K562 (cell line): ENCODE results near the gene TXNRD1. TPM values are rescaled to one million over a fixed set of nuclear protein-coding genes. Genes with fewer than 3 reads are reported as not detected.

Source experiments
- CHD1 ChIP-seq: fragments of 200-600 bp; sonication (generic); IDR thresholded peaks from one replicate; pipeline ENCODE4 v1.6.1; 2012; ENCODE audit warnings: mild to moderate bottlenecking, moderate library complexity, low read length, inconsistent platforms
- E2F8 ChIP-seq: fragments of 450-650 bp; IDR thresholded peaks from 2 replicates; pipeline ENCODE4 v1.7.1; 2018; ENCODE audit warnings: mild to moderate bottlenecking, low read depth; ENCODE audit not compliant: partially characterized antibody
- RBM15 ChIP-seq: fragments of 200-400 bp; formaldehyde crosslinking; IDR thresholded peaks from 2 replicates; pipeline ENCODE4 v1.6.1; 2018; ENCODE audit warnings: mild to moderate bottlenecking, low read length, moderate library complexity; ENCODE audit not compliant: insufficient read depth
- SUPT5H ChIP-seq: fragments of 450-650 bp; IDR thresholded peaks from 2 replicates; pipeline ENCODE4 v1.6.1; 2016
- U2AF1 ChIP-seq: fragments of 200-400 bp; formaldehyde crosslinking; optimal IDR thresholded peaks from 2 replicates; pipeline ENCODE3; 2017; ENCODE audit warnings: mild to moderate bottlenecking, low read depth, low read length, moderate library complexity
- polyA plus RNA-seq, 8 experiments: library from polyadenylated mRNA; depleted of rRNA in 4 of 8; stranded (reverse) in 5 of 8; unstranded in 3 of 8; fragments of >200 nt; fragmentation: Nextera tagmentation in 2 of 8; fragmentation: Illumina TruSeq in 1 of 8; extraction: Ambion mirVana in 2 of 8; extraction: Trizol in 1 of 8; gene quantifications; 2 replicates each; pipeline versions ENCODE4 v1.2.1 to v1.2.3, GENCODE V29; 2011 to 2014; ENCODE audit warnings: inconsistent platforms in 1 of 8, missing spikeins in 1 of 8
- total RNA-seq, 7 experiments: library from RNA; depleted of rRNA in 6 of 7; stranded (reverse); fragments of >200 nt in 6 of 7; fragmentation: Illumina TruSeq in 2 of 7; extraction: Trizol in 2 of 7; gene quantifications; 2 replicates each; pipeline versions ENCODE4 v1.2.1 to v1.2.3, GENCODE V29; 2011 to 2021; ENCODE audit warnings: low replicate concordance in 1 of 7
- TF ChIP-seq, protein P1 (sequence below): fragments of 450-650 bp; formaldehyde crosslinking; conservative IDR thresholded peaks from 2 replicates; pipeline ENCODE4 v1.4.0; 2022; ENCODE audit warnings: mild to moderate bottlenecking, missing genetic modification characterization

The TXNRD1 gene
- total and polyA plus RNA-seq, 9 of the 15 experiments (the other 6 are each of a cell fraction or from before 2014, with no cell fraction given), result 107 to 189 (median 146) TPM

- TF ChIP-seq E2F8 (no peak), RBM15 (no peak), U2AF1 (no peak), CHD1 (no peak), SUPT5H (peak; percentile 45; the same call in 1 of the 2 replicates)
- TF ChIP-seq, protein P1, sequence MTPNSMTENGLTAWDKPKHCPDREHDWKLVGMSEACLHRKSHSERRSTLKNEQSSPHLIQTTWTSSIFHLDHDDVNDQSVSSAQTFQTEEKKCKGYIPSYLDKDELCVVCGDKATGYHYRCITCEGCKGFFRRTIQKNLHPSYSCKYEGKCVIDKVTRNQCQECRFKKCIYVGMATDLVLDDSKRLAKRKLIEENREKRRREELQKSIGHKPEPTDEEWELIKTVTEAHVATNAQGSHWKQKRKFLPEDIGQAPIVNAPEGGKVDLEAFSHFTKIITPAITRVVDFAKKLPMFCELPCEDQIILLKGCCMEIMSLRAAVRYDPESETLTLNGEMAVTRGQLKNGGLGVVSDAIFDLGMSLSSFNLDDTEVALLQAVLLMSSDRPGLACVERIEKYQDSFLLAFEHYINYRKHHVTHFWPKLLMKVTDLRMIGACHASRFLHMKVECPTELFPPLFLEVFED (CRISPR knock-in tag), result 0 out of 2 replicates have a peak, but pooled peaks have one; percentile 42
Observed at GRCh38 chr12:104355630-104356029, 140.1 kb downstream of the TXNRD1 start (continued).
